Activated CD4-positive, alpha-beta T cell treated with anti-CD3 and anti-CD28 coated beads, Interleukin-2, amount 50 U/mL, for 48 hours (primary cell): ENCODE data around the gene MLKL.
"Not testable (repeated sequence)": the region's sequence is repeated elsewhere in the genome, so short reads cannot be mapped to it uniquely, and the experiment has no call there.

Source experiments
- DNase-seq, 2 experiments: peaks; one replicate each; pipeline ENCODE4 v3.0.0-alpha.2; 2020

MLKL gene

GRCh38 chr16:74695450-74696422, 4.9 kb downstream of the MLKL start:
- DNase-seq = peak; percentile 38 to 65

- no peak for DNase-seq
Observed at GRCh38 chr16:74691093-74691855, 9.4 kb downstream of the MLKL start.

- DNase-seq = no peak
Observed at GRCh38 chr16:74682556-74682955, 18.1 kb downstream of the MLKL start.

GRCh38 chr16:74680681-74681080, 20.0 kb downstream of the MLKL start:
- no peak for DNase-seq

- no peak for DNase-seq
Observed at GRCh38 chr16:74679983-74680382, 20.7 kb downstream of the MLKL start.

- DNase-seq = no peak
Observed at GRCh38 chr16:74677868-74678267, 22.8 kb downstream of the MLKL start.

- DNase-seq = no peak
Observed at GRCh38 chr16:74673876-74674275, 26.8 kb downstream of the MLKL start.

- DNase-seq = not testable (repeated sequence)
Observed at GRCh38 chr16:74668877-74669276, 31.8 kb downstream of the MLKL start.

GRCh38 chr16:74667255-74667700, 33.4 kb downstream of the MLKL start:
- peak; percentile 42 to 53 for DNase-seq

GRCh38 chr16:74666425-74667254, 34.0 kb downstream of the MLKL start, which contains the start of gene RFWD3:
Gene RFWD3 (minus strand): TSS chr16:74666877. CDS start chr16:74661449, 5,428 bp downstream.
- DNase-seq = peak; percentile 93 to 95

GRCh38 chr16:74666010-74666421, 34.6 kb downstream of the MLKL start:
- DNase-seq = no peak

GRCh38 chr16:74661064-74661463, 39.6 kb downstream of the MLKL start:
- DNase-seq = no peak

GRCh38 chr16:74660383-74660782, 40.3 kb downstream of the MLKL start:
- no peak for DNase-seq

GRCh38 chr16:74659041-74659440, 41.6 kb downstream of the MLKL start:
- no peak for DNase-seq

- DNase-seq = no peak
Observed at GRCh38 chr16:74657870-74658642, 42.6 kb downstream of the MLKL start.

GRCh38 chr16:74654536-74655050, 46.1 kb downstream of the MLKL start:
- no peak for DNase-seq

- DNase-seq = not testable (repeated sequence)
Observed at GRCh38 chr16:74652883-74653282, 47.8 kb downstream of the MLKL start.

- no peak for DNase-seq
Observed at GRCh38 chr16:74652249-74652648, 48.4 kb downstream of the MLKL start.

- no peak for DNase-seq
Observed at GRCh38 chr16:74651841-74652240, 48.8 kb downstream of the MLKL start.

GRCh38 chr16:74650966-74651567, 49.6 kb downstream of the MLKL start:
- no peak for DNase-seq

GRCh38 chr16:74649839-74650504, 50.7 kb downstream of the MLKL start:
- no peak for DNase-seq
